MM.1S (cell line): Measurements from ENCODE around the gene MCU.
"Not testable (repeated sequence)": the region's sequence is repeated elsewhere in the genome, so short reads cannot be mapped to it uniquely, and the experiment has no call there.

Source experiments
- CTCF ChIP-seq: fragments of 300-600 bp; sonication (generic); IDR thresholded peaks from 2 replicates; pipeline ENCODE4 v1.5.1; 2016; ENCODE audit warnings: antibody characterized with exemption, low read length, mixed read lengths
- EZH2 ChIP-seq: fragments of 300-600 bp; sonication (generic); optimal IDR thresholded peaks from 2 replicates; pipeline ENCODE3; 2017; ENCODE audit warnings: low read depth, mild to moderate bottlenecking, antibody characterized with exemption, low read length, mixed read lengths

DNA sequence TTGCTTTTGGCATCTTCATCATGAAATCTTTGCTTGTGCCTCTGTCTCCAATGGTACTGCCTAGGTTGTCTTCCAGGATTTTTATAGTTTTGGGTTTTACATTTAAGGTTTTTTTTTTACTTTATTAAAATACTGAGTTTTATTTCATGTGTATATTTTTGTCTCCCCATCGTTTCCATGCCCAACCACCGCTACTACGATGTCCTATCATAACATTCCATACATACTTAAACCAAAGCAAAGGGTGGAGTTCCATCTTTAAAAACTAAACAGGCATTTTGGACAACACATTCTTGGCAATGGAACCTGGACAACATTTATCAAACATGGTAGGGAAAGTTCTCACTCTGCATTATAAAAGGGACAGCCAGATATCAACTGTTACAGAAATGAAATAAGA is 225.3 kb downstream of the MCU start:
- TF ChIP-seq CTCF, EZH2: not testable (repeated sequence)
